Measurements from ENCODE around the gene GPR15.

The GPR15 gene

GRCh38 chr3:98532275-98532637, 478 bp downstream of the GPR15 start:
- no peak for DNase-seq

GRCh38 chr3:98532709-98533571, 1.2 kb downstream of the GPR15 start:
- no peak for DNase-seq

- DNase-seq: no peak
Measured at GRCh38 chr3:98534168-98534567, 2.4 kb downstream of the GPR15 start.

GRCh38 chr3:98534734-98535133, 3.0 kb downstream of the GPR15 start:
- DNase-seq: no peak

GRCh38 chr3:98536456-98537017, 4.8 kb downstream of the GPR15 start:
- DNase-seq: no peak

GRCh38 chr3:98540346-98540745, 8.6 kb downstream of the GPR15 start:
- DNase-seq: no peak

- no peak for DNase-seq
Measured at GRCh38 chr3:98541695-98542094, 9.9 kb downstream of the GPR15 start.

GRCh38 chr3:98542623-98543022, 10.8 kb downstream of the GPR15 start:
- no peak for DNase-seq

GRCh38 chr3:98545940-98546339, 14.2 kb downstream of the GPR15 start:
- DNase-seq: no peak

- no peak for DNase-seq
Measured at GRCh38 chr3:98548544-98548943, 16.8 kb downstream of the GPR15 start.

GRCh38 chr3:98550833-98551232, 19.1 kb downstream of the GPR15 start:
- no peak for DNase-seq

- DNase-seq: no peak
Measured at GRCh38 chr3:98551236-98551635, 19.5 kb downstream of the GPR15 start.

- DNase-seq: no peak
Measured at GRCh38 chr3:98551754-98552153, 20.0 kb downstream of the GPR15 start.

- DNase-seq: no peak
Measured at GRCh38 chr3:98552232-98553020, 20.6 kb downstream of the GPR15 start.

- no peak for DNase-seq
Measured at GRCh38 chr3:98553021-98553563, 21.3 kb downstream of the GPR15 start.

- no peak for DNase-seq
Measured at GRCh38 chr3:98553753-98554152, 22.0 kb downstream of the GPR15 start.

- no peak for DNase-seq
Measured at GRCh38 chr3:98554580-98554979, 22.8 kb downstream of the GPR15 start.

- DNase-seq: no peak
Measured at GRCh38 chr3:98555025-98555379, 23.2 kb downstream of the GPR15 start.

- peak in 3 of 4 experiments; percentile 36 to 38 (median 37) for DNase-seq
Measured at GRCh38 chr3:98556164-98557130, 24.7 kb downstream of the GPR15 start.

GRCh38 chr3:98557324-98558010, 25.7 kb downstream of the GPR15 start:
- DNase-seq: no peak

GRCh38 chr3:98558100-98558827, 26.5 kb downstream of the GPR15 start:
- no peak for DNase-seq
